Activated CD8-positive, alpha-beta memory T cell treated with anti-CD3 and anti-CD28 coated beads for 48 hours (primary cell): ENCODE results near the gene NOL9.
"Not testable (repeated sequence)": the region's sequence is repeated elsewhere in the genome, so short reads cannot be mapped to it uniquely, and the experiment has no call there.

ENCODE experiments used
- DNase-seq, 3 experiments: peaks; one replicate each; pipeline ENCODE4 v3.0.0-alpha.2; 2020; ENCODE audit warnings: low read depth in 2 of 3, low spot score in 2 of 3

NOL9 gene

GRCh38 chr1:6505367-6506209, 48.7 kb downstream of the NOL9 start:
- no peak for DNase-seq

- no peak for DNase-seq
Observed at GRCh38 chr1:6504887-6505286, 49.4 kb downstream of the NOL9 start.

GRCh38 chr1:6503884-6504602, 50.3 kb downstream of the NOL9 start:
- no peak for DNase-seq

- no peak for DNase-seq
Observed at GRCh38 chr1:6502000-6502891, 52.1 kb downstream of the NOL9 start.

GRCh38 chr1:6501279-6501813, 53.0 kb downstream of the NOL9 start:
- no peak for DNase-seq

- DNase-seq, result no peak
Observed at GRCh38 chr1:6500544-6501278, 53.6 kb downstream of the NOL9 start.

GRCh38 chr1:6499296-6499695, 55.0 kb downstream of the NOL9 start:
- no peak for DNase-seq

GRCh38 chr1:6498576-6499111, 55.7 kb downstream of the NOL9 start:
- DNase-seq, result no peak

- no peak for DNase-seq
Observed at GRCh38 chr1:6497867-6498575, 56.3 kb downstream of the NOL9 start.

GRCh38 chr1:6497215-6497866, 57.0 kb downstream of the NOL9 start:
- no peak for DNase-seq

GRCh38 chr1:6496890-6497214, 57.5 kb downstream of the NOL9 start:
- no peak for DNase-seq

- no peak for DNase-seq
Observed at GRCh38 chr1:6496365-6496721, 58.0 kb downstream of the NOL9 start.

GRCh38 chr1:6495540-6496364, 58.6 kb downstream of the NOL9 start:
- no peak for DNase-seq

- DNase-seq, result no peak
Observed at GRCh38 chr1:6495041-6495441, 59.3 kb downstream of the NOL9 start.

- no peak for DNase-seq
Observed at GRCh38 chr1:6494627-6495026, 59.7 kb downstream of the NOL9 start.

- DNase-seq, result not testable (repeated sequence)
Observed at GRCh38 chr1:6493834-6494223, 60.5 kb downstream of the NOL9 start.

GRCh38 chr1:6491966-6492365, 62.3 kb downstream of the NOL9 start:
- no peak for DNase-seq

- no peak for DNase-seq
Observed at GRCh38 chr1:6491480-6491962, 62.8 kb downstream of the NOL9 start, which contains the start of gene PLEKHG5. TSS of gene PLEKHG5 (minus strand) at chr1:6491667. CDS start at chr1:6477571, 14,096 bp downstream.
